ENCODE data around the gene ZGPAT. TPM values are rescaled to one million over a fixed set of nuclear protein-coding genes. Genes with fewer than 3 reads are reported as not detected.

The ZGPAT gene
- total RNA-seq, 6 experiments from 2014 or later = 18.7 to 68.9 (median 31.9) TPM

- H3K27me3 ChIP-seq = no peaks in the 10 kb centered on the region
- H3K9me3 ChIP-seq = no peaks in the 10 kb centered on the region
- WGBS (ENCODE audit: insufficient coverage, low coverage, low lambda C conversion rate, missing lambda C conversion rate) = 97% methylated on average over 4 of the region's 20 CpGs
- no peak overlapping the region for H3K27ac ChIP-seq
- no peak for ATAC-seq
- H3K4me1 ChIP-seq = no peaks in the 10 kb centered on the region
- DNase-seq = no peak
- H3K4me3 ChIP-seq = no peak overlapping the region
- intact Hi-C loops (cut with DNase I) = no loop called here
- peaks cover 0 to 6% (median 0%) of the 10 kb centered on the region in 4 donors for H3K36me3 ChIP-seq
- no peak for TF ChIP-seq POLR2A (IDR thresholded peaks at IDR 0.05)
- no peak for TF ChIP-seq CTCF (IDR thresholded peaks at IDR 0.05)
These were observed 32.0 kb upstream of the ZGPAT start for GRCh38 chr20:63675681-63676368.

- no peak for TF ChIP-seq CTCF (IDR thresholded peaks at IDR 0.05)
- TF ChIP-seq POLR2A (IDR thresholded peaks at IDR 0.05) = no peak
- H3K4me1 ChIP-seq = no peaks in the 10 kb centered on the region
- H3K27me3 ChIP-seq = no peaks in the 10 kb centered on the region
- intact Hi-C loops (cut with DNase I) = no loop called here
- no peak overlapping the region for H3K27ac ChIP-seq
- H3K9me3 ChIP-seq = no peaks in the 10 kb centered on the region
- 89% methylated on average over 3 of the region's 13 CpGs for WGBS (ENCODE audit: insufficient coverage, low coverage, low lambda C conversion rate, missing lambda C conversion rate)
- H3K36me3 ChIP-seq = peaks cover 0 to 6% (median 0%) of the 10 kb centered on the region in 4 donors
- ATAC-seq (no peak), DNase-seq (no peak)
- H3K4me3 ChIP-seq = no peak overlapping the region
These were observed 29.8 kb upstream of the ZGPAT start for GRCh38 chr20:63678071-63678470.

GRCh38 chr20:63678667-63679465 lies 29.0 kb upstream of the ZGPAT start:
- Histone ChIP-seq H3K4me3 (no peak overlapping the region), H3K36me3 (peaks cover 0 to 3% (median 0%) of the 10 kb centered on the region in 4 donors), H3K27me3 (no peaks in the 10 kb centered on the region), H3K9me3 (no peaks in the 10 kb centered on the region), H3K27ac (no peak overlapping the region), H3K4me1 (no peaks in the 10 kb centered on the region)
- intact Hi-C loops (cut with DNase I) = no loop called here
- no peak for DNase-seq
- 70% methylated on average over 4 of the region's 38 CpGs for WGBS (ENCODE audit: insufficient coverage, low coverage, low lambda C conversion rate, missing lambda C conversion rate)
- TF ChIP-seq POLR2A (IDR thresholded peaks at IDR 0.05) = no peak
- TF ChIP-seq CTCF (IDR thresholded peaks at IDR 0.05) = no peak
- no peak for ATAC-seq

GRCh38 chr20:63679799-63680305 lies 28.0 kb upstream of the ZGPAT start:
- ATAC-seq = no peak
- Histone ChIP-seq H3K36me3 (no peaks in the 10 kb centered on the region), H3K4me1 (no peaks in the 10 kb centered on the region), H3K27me3 (no peaks in the 10 kb centered on the region), H3K27ac (no peak overlapping the region), H3K9me3 (no peaks in the 10 kb centered on the region), H3K4me3 (no peak overlapping the region)
- WGBS (ENCODE audit: insufficient coverage, low coverage, low lambda C conversion rate, missing lambda C conversion rate) = 100% methylated on average over 5 of the region's 19 CpGs
- intact Hi-C loops (cut with DNase I) = loop anchor here in 1 of 2 donors (5.0 kb wide), 1 partner anchor 403 kb away; no protein-coding TSS in a partner anchor
- no peak for DNase-seq
- TF ChIP-seq CTCF (IDR thresholded peaks at IDR 0.05) = no peak
- TF ChIP-seq POLR2A (IDR thresholded peaks at IDR 0.05) = no peak

Data from right lobe of liver (tissue), 6 donors.